OCI-LY3 (cell line): ENCODE results near the gene PRKX.
"Not testable (repeated sequence)": the region's sequence is repeated elsewhere in the genome, so short reads cannot be mapped to it uniquely, and the experiment has no call there.

ENCODE experiments used
- H2AFZ ChIP-seq: fragments of 200-600, 300-600 bp; shearing (Covaris generic); 2 replicates; pipeline ENCODE4 v1.6.0; 2014; ENCODE audit warnings: antibody characterized with exemption, low read depth, low read length
- H3K27ac ChIP-seq: fragments of 200-600, 300-600 bp; sonication (generic); 2 replicates; pipeline ENCODE4 v1.5.1; 2014; ENCODE audit warnings: mild to moderate bottlenecking, low read length, moderate library complexity, mixed read lengths
- H3K27me3 ChIP-seq: fragments of 200-600, 300-600 bp; sonication (generic); 2 replicates; pipeline ENCODE4 v1.6.1; 2014; ENCODE audit warnings: low read depth, low read length, mixed read lengths
- H3K36me3 ChIP-seq: fragments of 200-600, 300-600 bp; sonication (generic); replicated peaks from 2 replicates; pipeline ENCODE3; 2014; ENCODE audit warnings: low read depth, low read length, mixed read lengths
- H3K4me1 ChIP-seq: fragments of 300-600, 200-600 bp; sonication (generic); 2 replicates; pipeline ENCODE4 v1.6.1; 2014; ENCODE audit warnings: low read length, mixed read lengths
- H3K4me2 ChIP-seq: fragments of 200-600, 300-600 bp; sonication (generic); 2 replicates; pipeline ENCODE4 v1.6.1; 2014; ENCODE audit warnings: low read length, mixed read lengths
- H3K4me3 ChIP-seq: fragments of 300-600, 200-600 bp; sonication (generic); 2 replicates; pipeline ENCODE4 v1.5.1; 2014; ENCODE audit warnings: antibody characterized with exemption, mild to moderate bottlenecking, low read length, moderate library complexity
- H3K79me2 ChIP-seq: fragments of 300-600, 200-600 bp; shearing (Covaris generic); 2 replicates; pipeline ENCODE4 v1.6.1; 2014; ENCODE audit warnings: mild to moderate bottlenecking, low read length, mixed read lengths
- H3K9ac ChIP-seq: fragments of 300-600, 200-600 bp; shearing (Covaris generic); 2 replicates; pipeline ENCODE4 v1.6.0; 2014; ENCODE audit warnings: mild to moderate bottlenecking, low read length, moderate library complexity
- H3K9me3 ChIP-seq: fragments of 200-600, 300-600 bp; shearing (Covaris generic); 2 replicates; pipeline ENCODE4 v1.6.1; 2014; ENCODE audit warnings: low read length, mixed read lengths; ENCODE audit not compliant: insufficient read depth
- H4K20me1 ChIP-seq: fragments of 200-600, 300-600 bp; sonication (generic); 2 replicates; pipeline ENCODE4 v1.6.1; 2016; ENCODE audit warnings: low read length, mixed read lengths; ENCODE audit not compliant: insufficient read depth
- EZH2phosphoT487 ChIP-seq: fragments of 200-600 bp; shearing (Covaris generic); IDR thresholded peaks from 2 replicates; pipeline ENCODE4 v1.6.1; 2018; ENCODE audit warnings: antibody characterized with exemption, mixed run types, low read depth
- TF ChIP-seq, protein P1 (sequence below): fragments of 200-600, 300-600 bp; sonication (generic); IDR thresholded peaks from 2 replicates; pipeline ENCODE4 v1.5.1; 2014; ENCODE audit warnings: antibody characterized with exemption, low read length, low read depth

PRKX gene

DNA sequence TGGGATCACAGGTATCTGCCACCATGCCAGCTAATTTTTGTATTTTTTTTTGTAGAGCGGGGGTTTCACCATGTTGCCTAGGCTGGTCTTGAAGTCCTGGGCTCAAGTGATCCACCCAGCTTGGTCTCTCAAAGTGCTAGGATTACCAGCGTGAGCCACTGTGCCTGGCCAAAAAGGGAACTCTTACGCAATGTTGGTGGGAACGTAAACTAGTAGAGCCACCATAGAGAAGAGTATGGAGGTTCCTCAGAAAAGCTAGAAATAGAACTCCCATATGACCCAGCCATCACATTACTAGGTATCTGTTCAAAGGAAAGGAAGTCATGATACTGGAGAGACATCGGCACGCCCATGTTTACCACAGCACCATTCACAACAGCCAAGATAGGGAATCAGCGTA lies 85.9 kb downstream of the PRKX start:
- Histone ChIP-seq H3K4me3 (no peak overlapping the region), H4K20me1 (no peaks in the 10 kb centered on the region), H3K4me1 (0 out of 2 replicates have a peak, but pooled peaks cover 4% of the 10 kb centered on the region), H3K79me2 (no peaks in the 10 kb centered on the region), H3K9ac (no peak overlapping the region), H3K9me3 (no peaks in the 10 kb centered on the region), H3K27me3 (no peaks in the 10 kb centered on the region), H3K36me3 (peaks cover 13% of the 10 kb centered on the region), H3K27ac (no peak overlapping the region), H3K4me2 (no peak overlapping the region), H2AFZ (no peak overlapping the region)
- TF ChIP-seq EZH2phosphoT487 = no peak
- TF ChIP-seq, protein P1, sequence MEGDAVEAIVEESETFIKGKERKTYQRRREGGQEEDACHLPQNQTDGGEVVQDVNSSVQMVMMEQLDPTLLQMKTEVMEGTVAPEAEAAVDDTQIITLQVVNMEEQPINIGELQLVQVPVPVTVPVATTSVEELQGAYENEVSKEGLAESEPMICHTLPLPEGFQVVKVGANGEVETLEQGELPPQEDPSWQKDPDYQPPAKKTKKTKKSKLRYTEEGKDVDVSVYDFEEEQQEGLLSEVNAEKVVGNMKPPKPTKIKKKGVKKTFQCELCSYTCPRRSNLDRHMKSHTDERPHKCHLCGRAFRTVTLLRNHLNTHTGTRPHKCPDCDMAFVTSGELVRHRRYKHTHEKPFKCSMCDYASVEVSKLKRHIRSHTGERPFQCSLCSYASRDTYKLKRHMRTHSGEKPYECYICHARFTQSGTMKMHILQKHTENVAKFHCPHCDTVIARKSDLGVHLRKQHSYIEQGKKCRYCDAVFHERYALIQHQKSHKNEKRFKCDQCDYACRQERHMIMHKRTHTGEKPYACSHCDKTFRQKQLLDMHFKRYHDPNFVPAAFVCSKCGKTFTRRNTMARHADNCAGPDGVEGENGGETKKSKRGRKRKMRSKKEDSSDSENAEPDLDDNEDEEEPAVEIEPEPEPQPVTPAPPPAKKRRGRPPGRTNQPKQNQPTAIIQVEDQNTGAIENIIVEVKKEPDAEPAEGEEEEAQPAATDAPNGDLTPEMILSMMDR = no peak

DNA sequence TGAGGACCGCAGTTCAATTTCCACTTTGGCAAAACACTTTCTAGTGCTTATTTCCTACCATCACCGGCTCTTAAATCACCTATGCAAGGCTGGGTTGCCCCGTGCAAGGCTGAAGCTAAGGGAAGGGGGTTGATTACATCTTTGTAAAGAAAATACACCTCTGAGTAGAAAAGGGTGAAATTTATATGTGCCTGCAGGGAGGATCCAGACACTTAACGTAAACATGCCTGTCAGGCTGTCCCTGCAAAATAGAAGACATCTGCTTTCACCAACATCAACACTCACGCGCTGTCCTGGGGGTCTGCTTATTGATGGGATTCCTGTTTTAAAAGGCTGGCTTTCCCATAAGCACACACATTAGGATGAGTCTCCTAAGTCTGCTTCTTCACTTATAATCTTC lies 92.0 kb downstream of the PRKX start:
- Histone ChIP-seq H3K79me2 (no peaks in the 10 kb centered on the region), H3K9ac (no peak overlapping the region), H3K4me2 (no peak overlapping the region), H2AFZ (no peak overlapping the region), H3K9me3 (no peaks in the 10 kb centered on the region), H3K4me3 (no peak overlapping the region), H3K36me3 (no peaks in the 10 kb centered on the region), H4K20me1 (no peaks in the 10 kb centered on the region), H3K27me3 (no peaks in the 10 kb centered on the region), H3K4me1 (no peaks in the 10 kb centered on the region), H3K27ac (no peak overlapping the region)
- TF ChIP-seq, protein P1 = no peak
- no peak for TF ChIP-seq EZH2phosphoT487

DNA sequence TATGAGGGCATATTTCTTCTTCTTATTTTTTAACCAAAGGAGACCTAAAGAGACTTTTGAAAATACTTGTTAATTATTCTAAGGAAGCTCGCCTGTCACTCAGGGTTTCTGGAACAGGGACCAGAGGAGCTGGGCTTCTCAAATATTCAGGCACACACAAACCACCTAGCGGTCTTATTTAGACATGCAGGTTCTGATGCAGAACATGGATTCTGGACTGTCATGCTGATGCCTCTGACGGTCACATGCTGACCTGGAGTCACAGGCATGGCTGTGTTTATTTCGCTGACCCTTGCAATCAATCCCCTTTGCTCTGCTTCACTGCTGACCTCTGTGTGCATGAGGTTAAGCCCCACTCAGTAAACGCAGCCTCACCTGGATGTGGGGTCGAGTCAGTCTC lies 101.7 kb downstream of the PRKX start:
- H2AFZ ChIP-seq, H3K9me3 ChIP-seq, H3K27ac ChIP-seq, H3K4me3 ChIP-seq, H3K4me2 ChIP-seq, H3K9ac ChIP-seq, H3K27me3 ChIP-seq, H4K20me1 ChIP-seq, H3K4me1 ChIP-seq, H3K36me3 ChIP-seq, H3K79me2 ChIP-seq: not testable (repeated sequence)

DNA sequence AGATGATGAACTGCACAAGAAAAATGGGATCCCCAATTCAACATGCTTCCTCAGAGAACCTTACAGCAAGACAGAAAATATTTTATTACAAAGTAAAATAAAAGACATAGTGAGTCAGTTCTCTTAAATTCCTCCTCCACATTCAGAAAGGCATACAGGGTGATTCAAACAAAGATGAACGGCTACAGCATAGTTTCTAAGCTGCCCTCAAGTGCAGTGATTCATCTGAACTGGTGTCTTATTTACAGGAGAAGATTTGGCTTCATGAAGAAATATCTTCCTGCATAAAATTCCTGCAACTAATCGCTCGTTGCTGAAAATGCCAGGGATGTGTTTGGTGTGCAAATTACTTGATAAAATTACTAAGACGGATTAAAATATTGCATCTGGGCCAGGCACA lies 103.6 kb downstream of the PRKX start:
- no peak overlapping the region for H3K9ac ChIP-seq
- no peak overlapping the region for H3K27ac ChIP-seq
- TF ChIP-seq, protein P1 = no peak
- no peak for TF ChIP-seq EZH2phosphoT487
- H3K9me3 ChIP-seq = no peaks in the 10 kb centered on the region
- H2AFZ ChIP-seq = no peak overlapping the region
- H3K4me2 ChIP-seq = no peak overlapping the region
- H3K79me2 ChIP-seq = no peaks in the 10 kb centered on the region
- H4K20me1 ChIP-seq = no peaks in the 10 kb centered on the region
- H3K27me3 ChIP-seq = no peaks in the 10 kb centered on the region
- no peaks in the 10 kb centered on the region for H3K4me1 ChIP-seq
- no peaks in the 10 kb centered on the region for H3K36me3 ChIP-seq
- no peak overlapping the region for H3K4me3 ChIP-seq
